K562 (cell line): ENCODE measurements around the gene IMPG2. TPM values are rescaled to one million over a fixed set of nuclear protein-coding genes. Genes with fewer than 3 reads are reported as not detected.

Experiments
- ATAC-seq: fragments of 200-7000 bp; cut with Tn5 transposase; 3 replicates; pipeline ENCODE4 v1.9.1; 2020; ENCODE audit warnings: moderate library complexity
- BruUV-seq: library from RNA; stranded (reverse); fragments of 400-500 nt; replicated peaks from 2 replicates; lab custom pipeline; 2021; lab: Mats Ljungman, UMichigan
- CTCF ChIA-PET: fragments of 300-600 bp; formaldehyde crosslinking; extraction: SDS; loops from one replicate; lab custom pipeline; 2021; ENCODE audit warnings: low intra/inter-chr PET ratio; lab: Yijun Ruan, JAX
- POLR2A ChIA-PET: fragments of 300-600, 350-650 bp; sonication (Branson Sonifier 250); formaldehyde crosslinking; extraction: SDS; loops from one replicate; lab custom pipeline; 2021; ENCODE audit warnings: antibody characterized with exemption, inconsistent platforms; lab: Yijun Ruan, JAX
- DNase-seq, 4 experiments: peaks; one replicate each; pipeline versions ENCODE4 v3.0.0 to v3.0.0-alpha.2; 2011 to 2018; ENCODE audit warnings: low spot score in 3 of 4, mixed read lengths in 3 of 4; ENCODE audit errors: extremely low read depth in 1 of 4
- FAIRE-seq: peaks from 2 replicates; lab custom pipeline; 2011; peaks lifted over from hg19 to GRCh38; lab: Jason Lieb, UNC
- H2AFZ ChIP-seq: 2 replicates; pipeline ENCODE4 v1.6.0; 2011; ENCODE audit warnings: low read depth, low read length, control low read depth, inconsistent platforms
- H3K27ac ChIP-seq: fragments of 200-600 bp; 3 replicates; pipeline ENCODE4 v1.8.0; 2011; ENCODE audit warnings: low read depth, mild to moderate bottlenecking, control low read depth, inconsistent platforms, low read length, moderate library complexity, mixed read lengths; ENCODE audit errors: extremely low read depth
- H3K27me3 ChIP-seq, 2 experiments: fragments of 300-600 bp in 1 of 2; 2 replicates in 1 of 2; 3 replicates in 1 of 2; pipeline versions ENCODE4 v1.6.0 to v1.8.0; 2011; ENCODE audit warnings: inconsistent platforms in 2 of 2, low read length in 2 of 2, mild to moderate bottlenecking in 1 of 2, mixed read lengths in 1 of 2, moderate library complexity in 1 of 2; ENCODE audit not compliant: control insufficient read depth in 2 of 2, insufficient read depth in 2 of 2
- H3K36me3 ChIP-seq: fragments of 300-600 bp; 3 replicates; pipeline ENCODE4 v1.8.0; 2011; ENCODE audit warnings: mild to moderate bottlenecking, low read length, inconsistent platforms; ENCODE audit not compliant: control insufficient read depth, insufficient read depth
- H3K4me1 ChIP-seq, 2 experiments: fragments of 200-600 bp in 1 of 2; replicated peaks in 1 of 2; 2 replicates in 1 of 2; 3 replicates in 1 of 2; pipeline versions ENCODE4 v1.5.1 to v1.8.0; 2011; ENCODE audit warnings: inconsistent platforms in 2 of 2, low read length in 2 of 2, mild to moderate bottlenecking in 1 of 2, mixed read lengths in 1 of 2, moderate library complexity in 1 of 2; ENCODE audit not compliant: control insufficient read depth in 2 of 2, insufficient read depth in 2 of 2
- H3K4me2 ChIP-seq: 2 replicates; pipeline ENCODE4 v1.6.1; 2011; ENCODE audit warnings: low read length, control low read depth, inconsistent platforms, mixed read lengths; ENCODE audit not compliant: insufficient read depth
- H3K4me3 ChIP-seq: fragments of 200-600 bp; sonication (generic), shearing (Covaris generic); 2 replicates; pipeline ENCODE4 v1.5.1; 2016; ENCODE audit warnings: control low read depth, inconsistent platforms
- H3K79me2 ChIP-seq: fragments of 200-600 bp; 3 replicates; pipeline ENCODE4 v1.8.0; 2011; ENCODE audit warnings: low read length, inconsistent platforms; ENCODE audit not compliant: control insufficient read depth, insufficient read depth
- H3K9ac ChIP-seq, 2 experiments: 2 replicates each; pipeline versions ENCODE4 v1.6.0 to v1.6.1; 2011; ENCODE audit warnings: low read depth in 2 of 2, low read length in 2 of 2, control low read depth in 1 of 2, inconsistent platforms in 1 of 2, mild to moderate bottlenecking in 1 of 2, mixed read lengths in 1 of 2; ENCODE audit not compliant: insufficient read depth in 1 of 2
- H3K9me1 ChIP-seq: one replicate; pipeline ENCODE4 v1.6.0; 2011; ENCODE audit warnings: inconsistent platforms, mild to moderate bottlenecking, low read length, moderate library complexity; ENCODE audit not compliant: control insufficient read depth, insufficient read depth
- H3K9me3 ChIP-seq: replicated peaks from 2 replicates; pipeline ENCODE4 v1.5.1; 2011; ENCODE audit warnings: low read depth, low read length, inconsistent platforms; ENCODE audit not compliant: control insufficient read depth, insufficient read depth
- H4K20me1 ChIP-seq: replicated peaks from 2 replicates; pipeline ENCODE4 v1.6.1; 2011; ENCODE audit warnings: low read length, inconsistent platforms, mixed read lengths; ENCODE audit not compliant: control insufficient read depth, insufficient read depth
- GATAD2B ChIP-seq: fragments of 450-650 bp; IDR thresholded peaks from 2 replicates; pipeline ENCODE4 v1.6.1; 2017; ENCODE audit warnings: mild to moderate bottlenecking, borderline replicate concordance
- HMG20A ChIP-seq: fragments of 450-650 bp; formaldehyde crosslinking; conservative IDR thresholded peaks from 2 replicates; pipeline ENCODE4 v1.4.0; 2020; ENCODE audit warnings: mild to moderate bottlenecking, mixed read lengths
- NFE2 ChIP-seq: IDR thresholded peaks from 2 replicates; pipeline ENCODE4 v1.6.1; 2014; ENCODE audit warnings: antibody characterized with exemption, low read depth
- NR4A1 ChIP-seq, 2 experiments: fragments of 250-450 bp in 1 of 2; fragments of 450-650 bp in 1 of 2; sonication (Bioruptor Pico) in 1 of 2; IDR thresholded peaks; 2 replicates each; pipeline versions ENCODE4 v1.4.0 to v1.6.1; 2016 to 2020; ENCODE audit warnings: mild to moderate bottlenecking in 2 of 2, missing compliant biosample characterization in 1 of 2, missing genetic modification characterization in 1 of 2, moderate library complexity in 1 of 2
- WGBS: fragments of 100-300 bp; shearing (Covaris generic); methylation state at CpG from one replicate; pipeline ENCODE4 v1.1.6; 2016; ENCODE audit warnings: low coverage, mixed read lengths; ENCODE audit not compliant: insufficient coverage; ENCODE audit errors: missing lambda C conversion rate; 5-methylcytosine and 5-hydroxymethylcytosine counted together
- in situ Hi-C: fragments of 300-500 bp; cut with MboI; formaldehyde crosslinking; loops from 4 replicates; pipeline ENCODE4 v1.15.0; 2018; ENCODE audit warnings: inconsistent platforms, mixed read lengths
- intact Hi-C: fragments of 100-400 bp; cut with micrococcal nuclease; formaldehyde crosslinking; loops from 2 replicates; pipeline ENCODE4 v1.14.2; 2022
- polyA plus RNA-seq, 8 experiments: library from polyadenylated mRNA; depleted of rRNA in 4 of 8; stranded (reverse) in 5 of 8; unstranded in 3 of 8; fragments of >200 nt; fragmentation: Nextera tagmentation in 2 of 8; fragmentation: Illumina TruSeq in 1 of 8; extraction: Ambion mirVana in 2 of 8; extraction: Trizol in 1 of 8; gene quantifications; 2 replicates each; pipeline versions ENCODE4 v1.2.1 to v1.2.3, GENCODE V29; 2011 to 2014; ENCODE audit warnings: inconsistent platforms in 1 of 8, missing spikeins in 1 of 8
- total RNA-seq, 7 experiments: library from RNA; depleted of rRNA in 6 of 7; stranded (reverse); fragments of >200 nt in 6 of 7; fragmentation: Illumina TruSeq in 2 of 7; extraction: Trizol in 2 of 7; gene quantifications; 2 replicates each; pipeline versions ENCODE4 v1.2.1 to v1.2.3, GENCODE V29; 2011 to 2021; ENCODE audit warnings: low replicate concordance in 1 of 7
- TF ChIP-seq, protein P1 (sequence below): IDR thresholded peaks from 3 replicates; pipeline ENCODE4 v1.6.1; 2011; ENCODE audit warnings: borderline replicate concordance, mild to moderate bottlenecking, moderate library complexity; ENCODE audit not compliant: insufficient read length; ENCODE audit errors: extremely low read depth

IMPG2 gene
- total and polyA plus RNA-seq, 9 of the 15 experiments (the other 6 are each of a cell fraction or from before 2014, with no cell fraction given), result 0.04 to 0.36 (median 0.09) TPM

DNA sequence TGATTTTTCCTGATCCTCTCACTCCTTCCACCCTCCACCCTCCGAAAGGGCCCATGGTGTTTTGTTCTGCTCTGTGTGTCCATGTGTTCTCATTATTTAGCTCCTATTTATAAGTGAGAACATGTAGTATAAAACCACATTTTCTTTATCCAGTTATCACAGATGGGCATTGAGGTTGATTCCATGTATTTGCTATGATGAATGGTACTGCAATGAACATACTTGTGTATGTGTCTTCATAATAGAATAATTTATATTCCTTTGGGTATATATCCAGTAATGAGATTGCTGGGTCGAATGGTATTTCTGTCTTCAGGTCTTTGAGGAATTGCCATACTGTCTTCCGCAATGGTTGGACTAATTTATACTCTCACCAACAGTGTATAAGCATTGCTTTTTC is 126.0 kb downstream of the IMPG2 start:
- DNase-seq, result no peak
- Histone ChIP-seq H4K20me1 (no peaks in the 10 kb centered on the region), H3K27me3 (no peaks in the 10 kb centered on the region), H3K9me3 (no peaks in the 10 kb centered on the region), H3K36me3 (no peaks in the 10 kb centered on the region), H3K9me1 (no peaks in the 10 kb centered on the region), H3K9ac (no peak overlapping the region), H3K4me2 (no peak overlapping the region), H3K4me1 (no peaks in the 10 kb centered on the region), H3K27ac (no peak overlapping the region), H2AFZ (no peak overlapping the region), H3K79me2 (no peaks in the 10 kb centered on the region), H3K4me3 (no peak overlapping the region)
- CTCF ChIA-PET, result no interaction called here
- POLR2A ChIA-PET, result no interaction called here
- FAIRE-seq, result no peak
- in situ Hi-C loops, result no loop called here
- no peak for TF ChIP-seq HMG20A (CRISPR knock-in tag)
- TF ChIP-seq, protein P1, sequence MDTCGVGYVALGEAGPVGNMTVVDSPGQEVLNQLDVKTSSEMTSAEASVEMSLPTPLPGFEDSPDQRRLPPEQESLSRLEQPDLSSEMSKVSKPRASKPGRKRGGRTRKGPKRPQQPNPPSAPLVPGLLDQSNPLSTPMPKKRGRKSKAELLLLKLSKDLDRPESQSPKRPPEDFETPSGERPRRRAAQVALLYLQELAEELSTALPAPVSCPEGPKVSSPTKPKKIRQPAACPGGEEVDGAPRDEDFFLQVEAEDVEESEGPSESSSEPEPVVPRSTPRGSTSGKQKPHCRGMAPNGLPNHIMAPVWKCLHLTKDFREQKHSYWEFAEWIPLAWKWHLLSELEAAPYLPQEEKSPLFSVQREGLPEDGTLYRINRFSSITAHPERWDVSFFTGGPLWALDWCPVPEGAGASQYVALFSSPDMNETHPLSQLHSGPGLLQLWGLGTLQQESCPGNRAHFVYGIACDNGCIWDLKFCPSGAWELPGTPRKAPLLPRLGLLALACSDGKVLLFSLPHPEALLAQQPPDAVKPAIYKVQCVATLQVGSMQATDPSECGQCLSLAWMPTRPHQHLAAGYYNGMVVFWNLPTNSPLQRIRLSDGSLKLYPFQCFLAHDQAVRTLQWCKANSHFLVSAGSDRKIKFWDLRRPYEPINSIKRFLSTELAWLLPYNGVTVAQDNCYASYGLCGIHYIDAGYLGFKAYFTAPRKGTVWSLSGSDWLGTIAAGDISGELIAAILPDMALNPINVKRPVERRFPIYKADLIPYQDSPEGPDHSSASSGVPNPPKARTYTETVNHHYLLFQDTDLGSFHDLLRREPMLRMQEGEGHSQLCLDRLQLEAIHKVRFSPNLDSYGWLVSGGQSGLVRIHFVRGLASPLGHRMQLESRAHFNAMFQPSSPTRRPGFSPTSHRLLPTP, result no peak
- TF ChIP-seq NFE2, result no peak
- TF ChIP-seq NR4A1 (CRISPR knock-in tag; IDR thresholded peaks at IDR 0.05), result no peak
- TF ChIP-seq NR4A1 (tag; IDR thresholded peaks at IDR 0.05), result no peak
- no peak for TF ChIP-seq GATAD2B
- no TSS peak for BruUV-seq
- WGBS, result 48% methylated on average over 3 of the region's 3 CpGs
- ATAC-seq, result no peak
- intact Hi-C loops, result no loop called here
